OCI-LY7 (cell line): ENCODE measurements around the gene UBAP2. TPM values are rescaled to one million over a fixed set of nuclear protein-coding genes. Genes with fewer than 3 reads are reported as not detected.

ENCODE experiments used
- BruUV-seq: library from RNA; stranded (reverse); fragments of 400-500 nt; replicated peaks from 2 replicates; lab custom pipeline; 2021; lab: Mats Ljungman, UMichigan
- CTCF ChIA-PET: fragments of 300-600 bp; sonication (Branson Sonifier 250); formaldehyde crosslinking; loops from one replicate; lab custom pipeline; 2022; ENCODE audit warnings: antibody characterized with exemption; ENCODE audit not compliant: unreplicated experiment; lab: Charles Lee
- POLR2A ChIA-PET: fragments of 300-600 bp; sonication (Branson Sonifier 250); formaldehyde crosslinking; loops from one replicate; lab custom pipeline; 2022; ENCODE audit warnings: antibody characterized with exemption; lab: Charles Lee
- DNase-seq: peaks from one replicate; pipeline ENCODE4 v3.0.0-alpha.2; 2015; ENCODE audit warnings: low spot score
- H2AFZ ChIP-seq: fragments of 200-600 bp; sonication (generic), shearing (Covaris generic); 2 replicates; pipeline ENCODE4 v1.6.1; 2014; ENCODE audit warnings: mild to moderate bottlenecking, antibody characterized with exemption, low read length, moderate library complexity
- H3K27ac ChIP-seq: fragments of 200-600 bp; sonication (generic); 2 replicates; pipeline ENCODE4 v1.5.1; 2014; ENCODE audit warnings: mixed run types, low read depth, mild to moderate bottlenecking, moderate library complexity, low read length, inconsistent platforms; ENCODE audit not compliant: poor library complexity, severe bottlenecking
- H3K36me3 ChIP-seq: fragments of 200-600 bp; sonication (generic); 2 replicates; pipeline ENCODE4 v1.6.1; 2014; ENCODE audit warnings: mild to moderate bottlenecking, antibody characterized with exemption, low read length, moderate library complexity, mixed read lengths; ENCODE audit not compliant: insufficient read depth
- H3K4me1 ChIP-seq: fragments of 200-600 bp; sonication (generic); 2 replicates; pipeline ENCODE4 v1.5.1; 2014; ENCODE audit warnings: mild to moderate bottlenecking, low read length; ENCODE audit not compliant: insufficient read depth, poor library complexity, severe bottlenecking
- H3K4me2 ChIP-seq: fragments of 200-600 bp; sonication (generic); 2 replicates; pipeline ENCODE4 v1.6.1; 2014; ENCODE audit warnings: mild to moderate bottlenecking, low read length
- H3K4me3 ChIP-seq: fragments of 200-600 bp; sonication (generic); 2 replicates; pipeline ENCODE4 v1.5.1; 2014; ENCODE audit warnings: mild to moderate bottlenecking, low read depth, low read length; ENCODE audit not compliant: poor library complexity, severe bottlenecking
- H3K79me2 ChIP-seq: fragments of 200-600 bp; sonication (generic); 2 replicates; pipeline ENCODE4 v1.6.1; 2016; ENCODE audit warnings: low read depth, mild to moderate bottlenecking, low read length, moderate library complexity, mixed read lengths; ENCODE audit not compliant: insufficient read depth
- H3K9me2 ChIP-seq: fragments of 200-600 bp; sonication (generic); 2 replicates; pipeline ENCODE4 v1.6.1; 2016; ENCODE audit warnings: mild to moderate bottlenecking, low read length, mixed read lengths; ENCODE audit not compliant: insufficient read depth
- H3K9me3 ChIP-seq: fragments of 200-600 bp; sonication (generic); 2 replicates; pipeline ENCODE4 v1.6.1; 2014; ENCODE audit warnings: mild to moderate bottlenecking, mixed run types, low read length, mixed read lengths
- H4K20me1 ChIP-seq: fragments of 200-600 bp; sonication (generic); 2 replicates; pipeline ENCODE4 v1.6.1; 2014; ENCODE audit warnings: mild to moderate bottlenecking, antibody characterized with exemption, low read length, moderate library complexity, mixed read lengths; ENCODE audit not compliant: insufficient read depth
- EZH2phosphoT487 ChIP-seq: fragments of 200-600 bp; sonication (generic); IDR thresholded peaks from 2 replicates; pipeline ENCODE4 v1.6.1; 2018; ENCODE audit warnings: low read depth, borderline replicate concordance, mild to moderate bottlenecking, mixed run types, antibody characterized with exemption, low read length, moderate library complexity, mixed read lengths
- intact Hi-C: fragments of 100-400 bp; cut with micrococcal nuclease; formaldehyde crosslinking; loops from one replicate; pipeline ENCODE4 v1.10.0; 2022; ENCODE audit not compliant: unreplicated experiment
- total RNA-seq, 2 experiments: library from RNA; depleted of rRNA in 1 of 2; stranded (reverse); fragments of >200 nt in 1 of 2; shearing (Covaris generic) in 1 of 2; gene quantifications; 2 replicates each; pipeline ENCODE4 v1.2.3, GENCODE V29; 2014 to 2022
- TF ChIP-seq, protein P1 (sequence below): fragments of 200-600 bp; sonication (generic); conservative IDR thresholded peaks from 2 replicates; pipeline ENCODE4 v1.5.1; 2014; ENCODE audit warnings: mild to moderate bottlenecking, antibody characterized with exemption, low read length, moderate library complexity, mixed read lengths

The UBAP2 gene
- total RNA-seq, 2 experiments from 2014 or later = 28.5 to 63.9 TPM

DNA sequence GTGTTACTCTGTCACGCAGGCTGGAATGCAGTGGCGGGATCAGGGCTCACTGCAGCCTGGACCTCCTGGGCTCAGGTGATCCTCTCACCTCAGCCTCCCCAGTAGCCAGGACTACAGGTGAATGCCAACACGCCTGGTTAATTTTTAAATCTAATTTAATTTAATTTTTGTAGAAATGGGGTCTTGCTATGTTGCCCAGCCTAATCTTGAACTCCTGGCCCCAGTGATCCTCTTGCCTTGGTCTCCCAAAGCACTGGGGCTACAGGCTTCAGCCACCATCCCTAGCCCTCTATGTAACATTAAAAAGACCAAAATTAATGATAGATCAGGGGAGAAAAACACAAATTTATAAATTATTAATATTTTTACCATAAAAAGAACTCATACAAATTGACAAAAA, 11.3 kb upstream of the UBAP2 start:
- Histone ChIP-seq H4K20me1 (no peaks in the 10 kb centered on the region), H3K4me1 (no peaks in the 10 kb centered on the region), H3K4me2 (no peak overlapping the region), H3K9me3 (no peaks in the 10 kb centered on the region), H3K9me2 (no peaks in the 10 kb centered on the region), H3K27ac (no peak overlapping the region), H2AFZ (no peak overlapping the region), H3K79me2 (no peaks in the 10 kb centered on the region), H3K36me3 (no peaks in the 10 kb centered on the region), H3K4me3 (no peak overlapping the region)
- ChIA-PET CTCF (no interaction called here), POLR2A (no interaction called here)
- DNase-seq = no peak
- TF ChIP-seq, protein P1, sequence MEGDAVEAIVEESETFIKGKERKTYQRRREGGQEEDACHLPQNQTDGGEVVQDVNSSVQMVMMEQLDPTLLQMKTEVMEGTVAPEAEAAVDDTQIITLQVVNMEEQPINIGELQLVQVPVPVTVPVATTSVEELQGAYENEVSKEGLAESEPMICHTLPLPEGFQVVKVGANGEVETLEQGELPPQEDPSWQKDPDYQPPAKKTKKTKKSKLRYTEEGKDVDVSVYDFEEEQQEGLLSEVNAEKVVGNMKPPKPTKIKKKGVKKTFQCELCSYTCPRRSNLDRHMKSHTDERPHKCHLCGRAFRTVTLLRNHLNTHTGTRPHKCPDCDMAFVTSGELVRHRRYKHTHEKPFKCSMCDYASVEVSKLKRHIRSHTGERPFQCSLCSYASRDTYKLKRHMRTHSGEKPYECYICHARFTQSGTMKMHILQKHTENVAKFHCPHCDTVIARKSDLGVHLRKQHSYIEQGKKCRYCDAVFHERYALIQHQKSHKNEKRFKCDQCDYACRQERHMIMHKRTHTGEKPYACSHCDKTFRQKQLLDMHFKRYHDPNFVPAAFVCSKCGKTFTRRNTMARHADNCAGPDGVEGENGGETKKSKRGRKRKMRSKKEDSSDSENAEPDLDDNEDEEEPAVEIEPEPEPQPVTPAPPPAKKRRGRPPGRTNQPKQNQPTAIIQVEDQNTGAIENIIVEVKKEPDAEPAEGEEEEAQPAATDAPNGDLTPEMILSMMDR = no peak
- TF ChIP-seq EZH2phosphoT487 = no peak
- BruUV-seq = no TSS peak
- intact Hi-C loops = no loop called here

DNA sequence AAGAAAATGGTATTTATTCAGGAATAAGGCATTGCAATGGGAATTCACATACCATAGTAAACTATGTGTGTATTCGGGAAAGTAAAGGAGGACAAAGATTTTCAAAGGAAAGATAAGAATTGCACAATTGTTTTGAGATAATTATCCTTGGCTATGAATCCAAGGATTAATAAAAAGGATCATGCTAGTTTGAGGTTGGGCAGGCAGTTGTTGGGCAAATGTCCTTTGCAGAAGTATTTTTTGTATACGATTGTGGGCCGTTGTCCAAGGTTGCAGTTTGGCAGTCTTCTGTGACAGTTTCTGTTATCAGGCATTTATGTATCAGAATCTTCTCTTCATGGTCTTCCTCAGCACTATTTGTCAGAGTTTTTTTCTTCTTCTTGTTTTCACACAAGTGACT, 10.6 kb upstream of the UBAP2 start:
- no peaks in the 10 kb centered on the region for H3K4me1 ChIP-seq
- H3K27ac ChIP-seq = no peak overlapping the region
- H4K20me1 ChIP-seq = no peaks in the 10 kb centered on the region
- no peaks in the 10 kb centered on the region for H3K9me2 ChIP-seq
- POLR2A ChIA-PET = no interaction called here
- intact Hi-C loops = no loop called here
- no peak overlapping the region for H3K4me3 ChIP-seq
- H3K9me3 ChIP-seq = no peaks in the 10 kb centered on the region
- DNase-seq = no peak
- H2AFZ ChIP-seq = no peak overlapping the region
- H3K4me2 ChIP-seq = no peak overlapping the region
- CTCF ChIA-PET = no interaction called here
- BruUV-seq = no TSS peak
- H3K79me2 ChIP-seq = no peaks in the 10 kb centered on the region
- TF ChIP-seq EZH2phosphoT487 = no peak
- TF ChIP-seq, protein P1 = no peak
- H3K36me3 ChIP-seq = no peaks in the 10 kb centered on the region

DNA sequence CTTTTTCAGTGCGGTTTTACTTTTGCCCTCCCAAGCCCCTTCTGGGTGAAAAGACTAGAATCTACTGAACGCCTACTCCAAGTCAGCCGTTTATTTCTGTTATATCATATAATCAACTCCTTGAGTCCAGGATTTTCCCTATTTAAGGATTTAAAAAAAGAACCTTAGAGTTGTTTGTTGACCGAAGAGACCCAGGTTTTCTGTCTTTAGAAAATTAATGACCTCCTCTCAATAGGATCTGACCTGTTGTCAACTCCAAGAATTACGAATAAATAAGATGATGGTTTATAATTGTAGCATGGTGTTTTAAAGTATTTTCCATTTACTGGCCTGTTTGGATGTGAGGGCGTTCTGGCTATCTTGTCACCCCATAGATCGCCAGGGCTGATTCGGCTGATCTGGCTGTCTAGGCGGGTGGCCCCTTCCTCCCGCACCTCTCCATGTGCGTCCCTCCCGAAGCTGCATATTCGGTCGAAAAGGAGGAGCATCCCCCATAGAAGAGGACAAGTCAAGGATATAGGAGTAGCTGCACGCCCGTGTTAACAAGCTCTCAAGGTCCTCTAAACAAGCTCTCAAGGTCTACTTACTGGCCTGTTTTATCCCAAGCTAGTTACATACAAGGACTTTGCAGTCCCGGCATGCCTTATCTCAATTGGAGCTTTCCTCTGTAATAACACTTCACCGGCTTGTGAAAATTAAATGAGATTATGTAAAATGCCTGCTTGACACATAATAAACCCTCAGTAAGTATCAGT, 1.1 kb upstream of the UBAP2 start:
- intact Hi-C loops = loop anchor here (2.0 to 10.0 kb wide), 4 partner anchors 49 to 755 kb away; partner anchors contain the start of genes NFX1 and UBAP1
- Histone ChIP-seq H3K4me2 (peak overlapping the region; percentile 92), H3K9me3 (no peaks in the 10 kb centered on the region), H3K4me1 (peaks cover 34% of the 10 kb centered on the region), H3K27ac (peak overlapping the region; percentile 72), H3K4me3 (peak overlapping the region; percentile 99), H3K79me2 (peaks cover 38% of the 10 kb centered on the region), H3K9me2 (no peaks in the 10 kb centered on the region), H3K36me3 (peaks cover 6% of the 10 kb centered on the region; the same call in 1 of the 2 replicates), H4K20me1 (peaks cover 23% of the 10 kb centered on the region), H2AFZ (peak overlapping the region; percentile 80)
- BruUV-seq = TSS peak; percentile 100
- ChIA-PET CTCF (interaction anchor here (0.5 kb wide), 1 partner anchor 44 kb away, joined by 4 read pairs; no protein-coding TSS in a partner anchor), POLR2A (interaction anchor here (0.6 to 1.4 kb wide), 5 partner anchors 18 to 333 kb away, joined by 3 to 5 read pairs (median 3); no protein-coding TSS in a partner anchor)
- DNase-seq = no peak
- TF ChIP-seq, protein P1 = no peak
- TF ChIP-seq EZH2phosphoT487 = no peak
